Stimulated activated CD4-positive, alpha-beta T cell treated with anti-CD3 and anti-CD28 coated beads, Interleukin-2, amount 100 ng/mL, for 24 hours (primary cell): Measurements from ENCODE around the gene ZNF684.

ENCODE experiments used
- DNase-seq, 2 donors: peaks; one replicate each; pipeline ENCODE4 v3.0.0-alpha.2; 2020

The ZNF684 gene

GRCh38 chr1:40575336-40575735 is 43.9 kb downstream of the ZNF684 start:
- DNase-seq: no peak

- no peak for DNase-seq
Measured at GRCh38 chr1:40582116-40582515, 50.7 kb downstream of the ZNF684 start.

GRCh38 chr1:40583980-40584379 is 52.5 kb downstream of the ZNF684 start:
- no peak for DNase-seq

GRCh38 chr1:40588586-40588985 is 57.1 kb downstream of the ZNF684 start:
- DNase-seq: no peak

GRCh38 chr1:40592107-40592803 is 60.8 kb downstream of the ZNF684 start:
- peak in 1 of 2 donors; percentile 15 for DNase-seq

GRCh38 chr1:40593449-40594186 is 62.2 kb downstream of the ZNF684 start:
- no peak for DNase-seq

GRCh38 chr1:40594187-40594531 is 62.7 kb downstream of the ZNF684 start:
- no peak for DNase-seq

- no peak for DNase-seq
Measured at GRCh38 chr1:40595623-40596022, 64.2 kb downstream of the ZNF684 start.
